ENCODE measurements around the gene KCNC4.

The KCNC4 gene

GRCh38 chr1:110254604-110255391 lies 44.7 kb downstream of the KCNC4 start:
- no peak for DNase-seq (ENCODE audit: low spot score)

GRCh38 chr1:110255392-110255787 lies 45.3 kb downstream of the KCNC4 start:
- DNase-seq (ENCODE audit: low spot score) = no peak

- no peak for DNase-seq (ENCODE audit: low spot score)
Observed at GRCh38 chr1:110258734-110259133, 48.6 kb downstream of the KCNC4 start.

GRCh38 chr1:110259770-110260169 lies 49.7 kb downstream of the KCNC4 start:
- DNase-seq (ENCODE audit: low spot score) = no peak

Data from AG08396 (cell line).